ENCODE measurements around the gene GEMIN5. TPM values are rescaled to one million over a fixed set of nuclear protein-coding genes. Genes with fewer than 3 reads are reported as not detected.
"Not testable (repeated sequence)": the region's sequence is repeated elsewhere in the genome, so short reads cannot be mapped to it uniquely, and the experiment has no call there.

Gene GEMIN5
- total RNA-seq, 5 donors from 2014 or later (not counting 1 experiment from before 2014, with no cell fraction given), result 6.8 to 17.6 (median 14.8) TPM

- Mint-ChIP-seq H3K9me3 (no peaks in the 10 kb centered on the region), H3K27ac (no peak overlapping the region), H3K36me3 (peaks cover 53% of the 10 kb centered on the region), H3K4me1 (no peaks in the 10 kb centered on the region), H3K4me3 (no peak overlapping the region), H3K27me3 (no peaks in the 10 kb centered on the region)
- no peak overlapping the region for H3K4me3 ChIP-seq (ENCODE audit: control insufficient read depth in 1 of 2, extremely low read depth in 1 of 2, low read length in 1 of 2)
- H3K9me3 ChIP-seq, result no peaks in the 10 kb centered on the region
- ChIA-PET POLR2A (interaction anchor here in 1 of 2 donors (1.0 kb wide), 1 partner anchor 11 kb away, joined by 3 read pairs; no protein-coding TSS in a partner anchor), CTCF (interaction anchor here in 1 of 2 donors (1.0 kb wide), 1 partner anchor 27 kb away, joined by 3 read pairs; no protein-coding TSS in a partner anchor)
- WGBS (ENCODE audit: insufficient coverage), result no CpG with 5 or more reads among the region's 3 CpGs
- ATAC-seq (replicated peaks in 1 of 4), result no peak
- no peaks in the 10 kb centered on the region for H3K27me3 ChIP-seq (replicated peaks in 1 of 2; ENCODE audit: control insufficient read depth in 2 of 2, extremely low read depth in 1 of 2, insufficient read depth in 2 of 2, low read length in 1 of 2)
- peaks cover 0 to 65% of the 10 kb centered on the region in 2 donors for H3K36me3 ChIP-seq (ENCODE audit: control insufficient read depth in 2 of 2, extremely low read depth in 1 of 2, insufficient read depth in 1 of 2, low read length in 1 of 2)
- no peaks in the 10 kb centered on the region for H3K4me1 ChIP-seq (ENCODE audit: control insufficient read depth in 1 of 2, extremely low read depth in 1 of 2, insufficient read depth in 2 of 2, low read length in 2 of 2)
- H3K27ac ChIP-seq (ENCODE audit: low read length), result no peak overlapping the region
- DNase-seq, result no peak
These were observed 21.1 kb downstream of the GEMIN5 start for GRCh38 chr5:154916874-154917273.

- not testable (repeated sequence) for H3K27ac Mint-ChIP-seq
These were observed 32.4 kb downstream of the GEMIN5 start for GRCh38 chr5:154905601-154906000.

GRCh38 chr5:154901913-154902312 is 36.1 kb downstream of the GEMIN5 start:
- peaks cover 21 to 89% of the 10 kb centered on the region in 2 donors for H3K36me3 ChIP-seq (ENCODE audit: control insufficient read depth in 2 of 2, extremely low read depth in 1 of 2, insufficient read depth in 1 of 2, low read length in 1 of 2)

More at GRCh38 chr5:154905601-154906000, 32.4 kb downstream of the GEMIN5 start:
- CTCF ChIA-PET, result interaction anchor here in 1 of 2 donors (0.6 kb wide), 1 partner anchor 223 kb away, joined by 5 read pairs; no protein-coding TSS in a partner anchor
- H3K4me3 ChIP-seq (ENCODE audit: control insufficient read depth in 1 of 2, extremely low read depth in 1 of 2, low read length in 1 of 2); H3K4me1 Mint-ChIP-seq; DNase-seq; H3K9me3 Mint-ChIP-seq; H3K27ac ChIP-seq (ENCODE audit: low read length); POLR2A ChIA-PET; ATAC-seq (replicated peaks in 1 of 4); H3K27me3 ChIP-seq (replicated peaks in 1 of 2; ENCODE audit: control insufficient read depth in 2 of 2, extremely low read depth in 1 of 2, insufficient read depth in 2 of 2, low read length in 1 of 2); H3K27me3 Mint-ChIP-seq; H3K4me3 Mint-ChIP-seq; H3K4me1 ChIP-seq (ENCODE audit: control insufficient read depth in 1 of 2, extremely low read depth in 1 of 2, insufficient read depth in 2 of 2, low read length in 2 of 2); H3K9me3 ChIP-seq: not testable (repeated sequence)
- peaks cover 15 to 77% of the 10 kb centered on the region in 2 donors for H3K36me3 ChIP-seq (ENCODE audit: control insufficient read depth in 2 of 2, extremely low read depth in 1 of 2, insufficient read depth in 1 of 2, low read length in 1 of 2)
- H3K36me3 Mint-ChIP-seq, result peaks cover 45% of the 10 kb centered on the region
- WGBS (ENCODE audit: insufficient coverage), result 92% methylated on average over 2 of the region's 7 CpGs

GRCh38 chr5:154901276-154901675 is 36.7 kb downstream of the GEMIN5 start:
- POLR2A ChIA-PET, result interaction anchor here (0.6 to 0.7 kb wide), 2 partner anchors 29 to 30 kb away, joined by 4 to 7 read pairs; no protein-coding TSS in a partner anchor
- H3K27me3 Mint-ChIP-seq, result no peaks in the 10 kb centered on the region

More at GRCh38 chr5:154901913-154902312, 36.1 kb downstream of the GEMIN5 start:
- Mint-ChIP-seq H3K27ac (no peak overlapping the region), H3K27me3 (no peaks in the 10 kb centered on the region), H3K9me3 (no peaks in the 10 kb centered on the region), H3K4me1 (no peaks in the 10 kb centered on the region), H3K4me3 (no peak overlapping the region), H3K36me3 (peaks cover 58% of the 10 kb centered on the region)
- no peak overlapping the region for H3K4me3 ChIP-seq (ENCODE audit: control insufficient read depth in 1 of 2, extremely low read depth in 1 of 2, low read length in 1 of 2)
- ChIA-PET POLR2A (no interaction called here), CTCF (no interaction called here)
- ATAC-seq (replicated peaks in 1 of 4) (no peak), DNase-seq (no peak)
- H3K27me3 ChIP-seq (replicated peaks in 1 of 2; ENCODE audit: control insufficient read depth in 2 of 2, extremely low read depth in 1 of 2, insufficient read depth in 2 of 2, low read length in 1 of 2), result no peaks in the 10 kb centered on the region
- no peaks in the 10 kb centered on the region for H3K4me1 ChIP-seq (ENCODE audit: control insufficient read depth in 1 of 2, extremely low read depth in 1 of 2, insufficient read depth in 2 of 2, low read length in 2 of 2)
- 100% methylated on average over 2 of the region's 6 CpGs for WGBS (ENCODE audit: insufficient coverage)
- no peaks in the 10 kb centered on the region for H3K9me3 ChIP-seq
- no peak overlapping the region for H3K27ac ChIP-seq (ENCODE audit: low read length)

GRCh38 chr5:154900066-154900465 is 37.9 kb downstream of the GEMIN5 start:
- ChIA-PET POLR2A (no interaction called here), CTCF (no interaction called here)
- Mint-ChIP-seq H3K27me3 (no peaks in the 10 kb centered on the region), H3K36me3 (peaks cover 66% of the 10 kb centered on the region), H3K9me3 (no peaks in the 10 kb centered on the region), H3K4me3 (no peak overlapping the region), H3K27ac (no peak overlapping the region), H3K4me1 (no peaks in the 10 kb centered on the region)
- WGBS (ENCODE audit: insufficient coverage), result no CpG with 5 or more reads among the region's 1 CpG
- Histone ChIP-seq H3K9me3 (no peaks in the 10 kb centered on the region), H3K36me3 (ENCODE audit: control insufficient read depth in 2 of 2, extremely low read depth in 1 of 2, insufficient read depth in 1 of 2, low read length in 1 of 2) (peaks cover 21 to 94% of the 10 kb centered on the region in 2 donors), H3K27ac (ENCODE audit: low read length) (no peak overlapping the region), H3K4me1 (ENCODE audit: control insufficient read depth in 1 of 2, extremely low read depth in 1 of 2, insufficient read depth in 2 of 2, low read length in 2 of 2) (no peaks in the 10 kb centered on the region), H3K27me3 (replicated peaks in 1 of 2; ENCODE audit: control insufficient read depth in 2 of 2, extremely low read depth in 1 of 2, insufficient read depth in 2 of 2, low read length in 1 of 2) (no peaks in the 10 kb centered on the region), H3K4me3 (ENCODE audit: control insufficient read depth in 1 of 2, extremely low read depth in 1 of 2, low read length in 1 of 2) (no peak overlapping the region)
- DNase-seq (no peak), ATAC-seq (replicated peaks in 1 of 4) (no peak)

More at GRCh38 chr5:154901276-154901675, 36.7 kb downstream of the GEMIN5 start:
- Histone ChIP-seq H3K27me3 (replicated peaks in 1 of 2; ENCODE audit: control insufficient read depth in 2 of 2, extremely low read depth in 1 of 2, insufficient read depth in 2 of 2, low read length in 1 of 2) (no peaks in the 10 kb centered on the region), H3K36me3 (ENCODE audit: control insufficient read depth in 2 of 2, extremely low read depth in 1 of 2, insufficient read depth in 1 of 2, low read length in 1 of 2) (peaks cover 20 to 88% of the 10 kb centered on the region in 2 donors), H3K9me3 (no peaks in the 10 kb centered on the region), H3K27ac (ENCODE audit: low read length) (no peak overlapping the region), H3K4me1 (ENCODE audit: control insufficient read depth in 1 of 2, extremely low read depth in 1 of 2, insufficient read depth in 2 of 2, low read length in 2 of 2) (no peaks in the 10 kb centered on the region), H3K4me3 (ENCODE audit: control insufficient read depth in 1 of 2, extremely low read depth in 1 of 2, low read length in 1 of 2) (no peak overlapping the region)
- DNase-seq, result no peak
- peaks cover 57% of the 10 kb centered on the region for H3K36me3 Mint-ChIP-seq
- H3K4me1 Mint-ChIP-seq, result no peaks in the 10 kb centered on the region
- CTCF ChIA-PET, result no interaction called here
- no peak overlapping the region for H3K4me3 Mint-ChIP-seq
- WGBS (ENCODE audit: insufficient coverage), result no CpG with 5 or more reads among the region's 2 CpGs
- no peaks in the 10 kb centered on the region for H3K9me3 Mint-ChIP-seq
- no peak overlapping the region for H3K27ac Mint-ChIP-seq
- no peak for ATAC-seq (replicated peaks in 1 of 4)

- peaks cover 64% of the 10 kb centered on the region for H3K36me3 Mint-ChIP-seq
- no peak overlapping the region for H3K27ac Mint-ChIP-seq
- H3K27me3 Mint-ChIP-seq, result no peaks in the 10 kb centered on the region
- Histone ChIP-seq H3K27me3 (replicated peaks in 1 of 2; ENCODE audit: control insufficient read depth in 2 of 2, extremely low read depth in 1 of 2, insufficient read depth in 2 of 2, low read length in 1 of 2) (no peaks in the 10 kb centered on the region), H3K27ac (ENCODE audit: low read length) (no peak overlapping the region), H3K4me3 (ENCODE audit: control insufficient read depth in 1 of 2, extremely low read depth in 1 of 2, low read length in 1 of 2) (no peak overlapping the region), H3K9me3 (no peaks in the 10 kb centered on the region), H3K36me3 (ENCODE audit: control insufficient read depth in 2 of 2, extremely low read depth in 1 of 2, insufficient read depth in 1 of 2, low read length in 1 of 2) (peaks cover 21 to 93% of the 10 kb centered on the region in 2 donors), H3K4me1 (ENCODE audit: control insufficient read depth in 1 of 2, extremely low read depth in 1 of 2, insufficient read depth in 2 of 2, low read length in 2 of 2) (no peaks in the 10 kb centered on the region)
- 83% methylated on average over 2 of the region's 9 CpGs for WGBS (ENCODE audit: insufficient coverage)
- no peak overlapping the region for H3K4me3 Mint-ChIP-seq
- no peak for DNase-seq
- no peak for ATAC-seq (replicated peaks in 1 of 4)
- H3K4me1 Mint-ChIP-seq, result no peaks in the 10 kb centered on the region
- POLR2A ChIA-PET, result no interaction called here
- CTCF ChIA-PET, result interaction anchor here in 1 of 2 donors (0.6 kb wide), 1 partner anchor 98 kb away, joined by 3 read pairs; no protein-coding TSS in a partner anchor
- no peaks in the 10 kb centered on the region for H3K9me3 Mint-ChIP-seq
These were observed 38.7 kb downstream of the GEMIN5 start for GRCh38 chr5:154899151-154899816.

Measured in T-cell (primary cell).